Endodermal cell (in vitro differentiated cells): ENCODE data around the gene KCNQ1. TPM values are rescaled to one million over a fixed set of nuclear protein-coding genes. Genes with fewer than 3 reads are reported as not detected.

Experiments
- DNase-seq: peaks from one replicate; pipeline ENCODE4 v3.0.0-alpha.2; 2017
- H3K27ac ChIP-seq: 2 replicates; pipeline ENCODE4 v1.5.1; 2013; ENCODE audit warnings: mild to moderate bottlenecking, low read depth, low read length, moderate library complexity
- H3K27me3 ChIP-seq: 2 replicates; pipeline ENCODE4 v1.6.1; 2013; ENCODE audit warnings: mild to moderate bottlenecking, low read length, moderate library complexity; ENCODE audit not compliant: insufficient read depth, control insufficient read depth, poor library complexity, severe bottlenecking
- H3K36me3 ChIP-seq: 2 replicates; pipeline ENCODE4 v1.7.0; 2013; ENCODE audit warnings: mild to moderate bottlenecking, low read length, moderate library complexity; ENCODE audit not compliant: control insufficient read depth, insufficient read depth
- H3K4me1 ChIP-seq: one replicate; pipeline ENCODE4 v1.7.0; 2013; ENCODE audit warnings: low read length; ENCODE audit not compliant: control insufficient read depth, insufficient read depth
- H3K4me3 ChIP-seq: 2 replicates; pipeline ENCODE4 v1.5.1; 2013; ENCODE audit warnings: mild to moderate bottlenecking, low read length, moderate library complexity
- H3K9ac ChIP-seq: 2 replicates; pipeline ENCODE4 v1.6.1; 2013; ENCODE audit warnings: mild to moderate bottlenecking, low read length, moderate library complexity; ENCODE audit not compliant: poor library complexity, severe bottlenecking; ENCODE audit errors: extremely low read depth
- H3K9me3 ChIP-seq: 2 replicates; pipeline ENCODE4 v1.6.1; 2013; ENCODE audit warnings: mild to moderate bottlenecking, low read length, moderate library complexity; ENCODE audit not compliant: control insufficient read depth
- H3K27ac Mint-ChIP-seq: 2 replicates; pipeline ENCODE4 v1.8.0; 2020; ENCODE audit warnings: mixed read lengths
- H3K27me3 Mint-ChIP-seq: 2 replicates; pipeline ENCODE4 v1.8.0; 2021; ENCODE audit warnings: mild to moderate bottlenecking, mixed read lengths; ENCODE audit not compliant: insufficient read depth
- H3K36me3 Mint-ChIP-seq: 2 replicates; pipeline ENCODE4 v1.8.0; 2020; ENCODE audit warnings: low read depth, mixed read lengths
- H3K4me1 Mint-ChIP-seq: 2 replicates; pipeline ENCODE4 v1.8.0; 2020; ENCODE audit warnings: mixed read lengths
- H3K4me3 Mint-ChIP-seq: 2 replicates; pipeline ENCODE4 v1.8.0; 2020; ENCODE audit warnings: mild to moderate bottlenecking, moderate library complexity, mixed read lengths
- H3K9me3 Mint-ChIP-seq: 2 replicates; pipeline ENCODE4 v1.8.0; 2020; ENCODE audit warnings: mild to moderate bottlenecking, mixed read lengths
- WGBS, 2 experiments: methylation state at CpG; one replicate each; pipeline versions ENCODE4 v1.1.5 to v1.1.7; 2013; ENCODE audit warnings: missing lambda C conversion rate in 2 of 2, mixed read lengths in 1 of 2; ENCODE audit not compliant: insufficient coverage in 1 of 2, insufficient read length in 1 of 2; 5-methylcytosine and 5-hydroxymethylcytosine counted together
- total RNA-seq, 2 donors: library from RNA; stranded (reverse); fragmentation: NEBNext Ultra II Directional in 1 of 2; extraction: Animal tissue kit (Norgen Biotek cat#: 25700) in 1 of 2; gene quantifications; 2 replicates in 1 of 2; 3 replicates in 1 of 2; pipeline ENCODE4 v1.2.1, GENCODE V29; 2021
- TF ChIP-seq, protein P1 (sequence below): fragments of 200-600 bp; sonication (generic); conservative IDR thresholded peaks from 2 replicates; pipeline ENCODE4 v1.5.0; 2021; ENCODE audit warnings: antibody characterized with exemption, mild to moderate bottlenecking

Gene KCNQ1
- total RNA-seq, 2 donors from 2014 or later, result 1.8 to 3.5 TPM

DNA sequence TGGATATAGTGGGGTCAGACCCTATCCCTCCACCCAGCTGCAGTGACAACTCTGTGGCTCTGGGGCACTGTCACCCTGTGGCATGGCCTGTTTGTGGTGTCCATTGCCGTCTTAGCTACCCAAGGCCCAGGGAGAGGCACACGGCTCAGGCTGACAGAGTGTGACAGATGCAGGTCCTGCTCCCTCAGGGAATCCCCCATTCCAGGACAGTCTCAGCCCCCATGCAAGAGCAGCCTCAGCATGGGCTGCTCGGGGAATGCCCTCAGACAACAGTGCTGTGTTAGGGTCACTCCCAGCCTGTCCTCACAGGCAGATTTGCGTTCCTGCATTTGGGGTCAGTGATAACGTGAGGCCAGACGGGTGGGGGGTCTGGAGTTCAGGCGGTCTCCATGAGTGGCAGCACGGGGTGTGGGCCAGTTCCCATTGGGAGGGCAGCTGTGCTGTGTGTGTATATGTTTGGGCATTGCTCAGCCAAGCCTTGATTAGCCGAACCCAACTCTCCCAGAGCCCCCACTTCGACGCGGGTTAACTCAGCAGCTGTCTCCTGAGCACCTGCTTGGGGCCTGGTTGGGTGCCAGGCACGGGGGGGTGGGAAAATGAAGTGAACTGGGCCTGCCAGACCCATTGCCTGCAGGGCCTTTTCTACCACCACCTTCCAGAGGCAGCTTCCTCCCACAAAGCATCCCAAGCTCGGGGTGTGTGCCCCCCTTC, 260.2 kb downstream of the KCNQ1 start:
- 92 to 98% methylated on average over 6 to 14 of the region's 14 CpGs for WGBS, 2 experiments
- no peak overlapping the region for H3K27ac Mint-ChIP-seq
- peaks cover 65% of the 10 kb centered on the region for H3K27me3 Mint-ChIP-seq

DNA sequence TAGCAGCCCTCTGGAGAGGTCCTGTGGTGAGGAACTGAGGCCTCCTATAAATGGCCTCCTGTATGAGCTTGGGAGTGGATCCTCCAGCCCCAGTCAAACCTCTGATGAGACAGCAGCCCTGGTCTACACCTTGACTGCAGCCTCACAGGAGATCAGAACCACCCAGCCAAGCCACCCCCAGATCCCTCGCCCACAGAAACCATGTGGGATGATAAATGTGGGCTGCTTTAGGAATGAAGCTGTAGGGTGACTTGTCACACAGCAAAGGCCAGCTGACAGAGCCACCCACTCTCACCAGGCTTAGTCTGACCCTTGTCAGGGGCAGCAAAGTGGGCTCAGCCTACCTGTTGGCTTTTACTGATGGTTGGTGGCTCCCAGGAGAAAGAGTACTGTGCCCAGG, 261.5 kb downstream of the KCNQ1 start:
- H3K4me1 Mint-ChIP-seq, result peaks cover 25% of the 10 kb centered on the region
- Histone ChIP-seq H3K4me1 (peaks cover 6% of the 10 kb centered on the region), H3K4me3 (no peak overlapping the region), H3K9me3 (peaks cover 10% of the 10 kb centered on the region), H3K9ac (no peak overlapping the region), H3K27ac (no peak overlapping the region), H3K36me3 (no peaks in the 10 kb centered on the region), H3K27me3 (no peaks in the 10 kb centered on the region)
- TF ChIP-seq, protein P1, sequence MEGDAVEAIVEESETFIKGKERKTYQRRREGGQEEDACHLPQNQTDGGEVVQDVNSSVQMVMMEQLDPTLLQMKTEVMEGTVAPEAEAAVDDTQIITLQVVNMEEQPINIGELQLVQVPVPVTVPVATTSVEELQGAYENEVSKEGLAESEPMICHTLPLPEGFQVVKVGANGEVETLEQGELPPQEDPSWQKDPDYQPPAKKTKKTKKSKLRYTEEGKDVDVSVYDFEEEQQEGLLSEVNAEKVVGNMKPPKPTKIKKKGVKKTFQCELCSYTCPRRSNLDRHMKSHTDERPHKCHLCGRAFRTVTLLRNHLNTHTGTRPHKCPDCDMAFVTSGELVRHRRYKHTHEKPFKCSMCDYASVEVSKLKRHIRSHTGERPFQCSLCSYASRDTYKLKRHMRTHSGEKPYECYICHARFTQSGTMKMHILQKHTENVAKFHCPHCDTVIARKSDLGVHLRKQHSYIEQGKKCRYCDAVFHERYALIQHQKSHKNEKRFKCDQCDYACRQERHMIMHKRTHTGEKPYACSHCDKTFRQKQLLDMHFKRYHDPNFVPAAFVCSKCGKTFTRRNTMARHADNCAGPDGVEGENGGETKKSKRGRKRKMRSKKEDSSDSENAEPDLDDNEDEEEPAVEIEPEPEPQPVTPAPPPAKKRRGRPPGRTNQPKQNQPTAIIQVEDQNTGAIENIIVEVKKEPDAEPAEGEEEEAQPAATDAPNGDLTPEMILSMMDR, result no peak
- peaks cover 73% of the 10 kb centered on the region for H3K27me3 Mint-ChIP-seq
- no peak overlapping the region for H3K4me3 Mint-ChIP-seq
- H3K36me3 Mint-ChIP-seq, result peaks cover 7% of the 10 kb centered on the region
- no peak for DNase-seq
- H3K9me3 Mint-ChIP-seq, result peaks cover 24% of the 10 kb centered on the region
- H3K27ac Mint-ChIP-seq, result no peak overlapping the region
- WGBS, 2 experiments, result 83% methylated on average over 1 of the region's 1 CpG; no CpG with 5 or more reads in 1 of the 2 experiments

More for the DNA sequence above, 260.2 kb downstream of the KCNQ1 start:
- H3K27me3 ChIP-seq, result no peaks in the 10 kb centered on the region
- no peak overlapping the region for H3K4me3 Mint-ChIP-seq
- H3K36me3 ChIP-seq, result no peaks in the 10 kb centered on the region
- peaks cover 12% of the 10 kb centered on the region for H3K4me1 ChIP-seq
- H3K9me3 ChIP-seq, result peaks cover 5% of the 10 kb centered on the region
- no peak overlapping the region for H3K4me3 ChIP-seq
- H3K4me1 Mint-ChIP-seq, result peaks cover 31% of the 10 kb centered on the region
- no peak overlapping the region for H3K27ac ChIP-seq
- no peak for DNase-seq
- no peak overlapping the region for H3K9ac ChIP-seq
- H3K36me3 Mint-ChIP-seq, result no peaks in the 10 kb centered on the region
- H3K9me3 Mint-ChIP-seq, result peaks cover 14% of the 10 kb centered on the region
- TF ChIP-seq, protein P1, result no peak

DNA sequence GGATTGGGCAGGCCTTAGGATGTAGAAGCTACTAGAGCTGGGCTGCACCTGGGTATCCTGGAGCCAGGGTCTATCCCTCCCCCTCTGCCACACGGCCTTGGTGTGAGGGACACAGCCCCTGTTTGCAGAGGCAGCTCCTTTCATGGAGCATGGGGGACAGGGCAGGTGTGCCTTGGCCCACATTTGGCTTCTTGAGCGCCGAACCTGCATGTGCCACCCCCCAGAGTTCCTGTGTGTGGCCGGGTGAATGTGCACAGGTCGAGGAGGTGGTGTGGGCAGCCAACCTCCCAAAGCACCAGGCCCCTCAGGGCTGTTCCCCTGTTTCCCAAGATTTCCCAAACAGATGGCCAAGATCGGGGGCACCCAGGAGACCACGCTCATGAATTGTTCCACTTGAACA, 262.9 kb downstream of the KCNQ1 start:
- H3K36me3 ChIP-seq, result no peaks in the 10 kb centered on the region
- Mint-ChIP-seq H3K27ac (no peak overlapping the region), H3K9me3 (peaks cover 26% of the 10 kb centered on the region), H3K4me1 (peaks cover 17% of the 10 kb centered on the region), H3K4me3 (no peak overlapping the region), H3K27me3 (peaks cover 74% of the 10 kb centered on the region), H3K36me3 (peaks cover 7% of the 10 kb centered on the region)
- H3K4me3 ChIP-seq, result no peak overlapping the region
- H3K9me3 ChIP-seq, result peaks cover 10% of the 10 kb centered on the region
- TF ChIP-seq, protein P1, result no peak
- DNase-seq, result no peak
- peaks cover 6% of the 10 kb centered on the region for H3K4me1 ChIP-seq
- H3K27me3 ChIP-seq, result no peaks in the 10 kb centered on the region
- no peak overlapping the region for H3K9ac ChIP-seq
- H3K27ac ChIP-seq, result no peak overlapping the region
- 91 to 96% methylated on average over 6 to 7 of the region's 7 CpGs for WGBS, 2 experiments
